Progenitor cell of endocrine pancreas (in vitro differentiated cells): ENCODE data around the gene GGPS1. TPM values are rescaled to one million over a fixed set of nuclear protein-coding genes. Genes with fewer than 3 reads are reported as not detected.
"Not testable (repeated sequence)": the region's sequence is repeated elsewhere in the genome, so short reads cannot be mapped to it uniquely, and the experiment has no call there.

Source experiments
- DNase-seq: peaks from one replicate; pipeline ENCODE4 v3.0.0; 2021; ENCODE audit warnings: low spot score; ENCODE audit not compliant: unreplicated experiment
- H3K27ac Mint-ChIP-seq: 2 replicates; pipeline ENCODE4 v1.8.0; 2021; ENCODE audit warnings: mild to moderate bottlenecking, moderate library complexity, mixed read lengths
- H3K27me3 Mint-ChIP-seq: 2 replicates; pipeline ENCODE4 v1.8.0; 2021; ENCODE audit warnings: mixed read lengths
- H3K36me3 Mint-ChIP-seq: 2 replicates; pipeline ENCODE4 v1.8.0; 2022; ENCODE audit warnings: mixed read lengths; ENCODE audit not compliant: insufficient read depth
- H3K4me1 Mint-ChIP-seq: 2 replicates; pipeline ENCODE4 v1.8.0; 2021; ENCODE audit warnings: low read depth, mixed read lengths
- H3K4me3 Mint-ChIP-seq: 2 replicates; pipeline ENCODE4 v1.8.0; 2021; ENCODE audit warnings: low read depth, mild to moderate bottlenecking, moderate library complexity, mixed read lengths
- H3K9me3 Mint-ChIP-seq: 2 replicates; pipeline ENCODE4 v1.8.0; 2021; ENCODE audit warnings: low read depth, mixed read lengths
- CTCF ChIP-seq: fragments of 200-600 bp; sonication (generic); IDR thresholded peaks from one replicate; pipeline ENCODE4 v1.5.0; 2021; ENCODE audit warnings: antibody characterized with exemption, mild to moderate bottlenecking; ENCODE audit not compliant: unreplicated experiment
- long read RNA-seq: library from polyadenylated mRNA; unstranded; transcript quantifications from one replicate; pipeline ENCODE4 v2.0.0, GENCODE V29; 2020
- total RNA-seq: library from RNA; stranded (reverse); gene quantifications from 2 replicates; pipeline ENCODE4 v1.2.1, GENCODE V29; 2021

Gene GGPS1
- total RNA-seq, result 43.3 and 50.6 TPM in 2 replicates
- long read RNA-seq, transcript GGPS1-203 (3 exons, 1,407 nt), result minor isoform, 8 of 155 reads
- long read RNA-seq, transcript GGPS1-201 (4 exons, 2,895 nt), result major isoform, 144 of 155 reads
- long read RNA-seq, partial matches to known transcripts, result 1 of 155 reads
- long read RNA-seq, other reads (novel, unspliced or antisense), result 2 of 155 reads

- peaks cover 7% of the 10 kb centered on the region for H3K36me3 Mint-ChIP-seq
- no peak for TF ChIP-seq CTCF
- DNase-seq, result peak; percentile 96
- H3K27me3 Mint-ChIP-seq, result no peaks in the 10 kb centered on the region
- no peak within 1 kb of the TSS for H3K27ac Mint-ChIP-seq
- H3K4me3 Mint-ChIP-seq, result no peak within 1 kb of the TSS
- no peaks in the 10 kb centered on the region for H3K9me3 Mint-ChIP-seq
- peaks cover 23% of the 10 kb centered on the region for H3K4me1 Mint-ChIP-seq
These were observed at the start of gene GGPS1 for GRCh38 chr1:235328271-235329138. Gene GGPS1, plus strand, starts transcription at chr1:235328570. Its CDS starts 6,695 bp downstream, at chr1:235335265.

- Mint-ChIP-seq H3K27ac (peak overlapping the region; percentile 81), H3K9me3 (no peaks in the 10 kb centered on the region), H3K4me1 (peaks cover 25% of the 10 kb centered on the region), H3K4me3 (no peak overlapping the region), H3K36me3 (peaks cover 1% of the 10 kb centered on the region), H3K27me3 (no peaks in the 10 kb centered on the region)
- TF ChIP-seq CTCF, result no peak
- no peak for DNase-seq
These were observed 49.5 kb upstream of the GGPS1 start for GRCh38 chr1:235278915-235279292.

GRCh38 chr1:235279694-235280093 is 48.7 kb upstream of the GGPS1 start:
- Mint-ChIP-seq H3K9me3 (no peaks in the 10 kb centered on the region), H3K4me1 (peaks cover 25% of the 10 kb centered on the region), H3K27me3 (no peaks in the 10 kb centered on the region), H3K27ac (no peak overlapping the region), H3K36me3 (peaks cover 1% of the 10 kb centered on the region), H3K4me3 (no peak overlapping the region)
- no peak for TF ChIP-seq CTCF
- no peak for DNase-seq

- Mint-ChIP-seq H3K4me3 (no peak overlapping the region), H3K27me3 (no peaks in the 10 kb centered on the region), H3K36me3 (peaks cover 4% of the 10 kb centered on the region), H3K4me1 (peaks cover 25% of the 10 kb centered on the region), H3K9me3 (peaks cover 3% of the 10 kb centered on the region), H3K27ac (no peak overlapping the region)
- no peak for DNase-seq
- TF ChIP-seq CTCF, result no peak
These were observed 47.9 kb upstream of the GGPS1 start for GRCh38 chr1:235280467-235280866.

GRCh38 chr1:235283636-235284035 is 44.7 kb upstream of the GGPS1 start:
- peaks cover 22% of the 10 kb centered on the region for H3K4me1 Mint-ChIP-seq
- H3K4me3 Mint-ChIP-seq, H3K27me3 Mint-ChIP-seq, H3K27ac Mint-ChIP-seq, DNase-seq, H3K36me3 Mint-ChIP-seq, H3K9me3 Mint-ChIP-seq: not testable (repeated sequence)
